NT2/D1 (cell line): ENCODE results near the gene PREPL.

Source experiments
- DNase-seq: peaks from one replicate; pipeline ENCODE4 v3.0.0-alpha.2; 2011; ENCODE audit warnings: low read depth, low spot score
- H3K27me3 ChIP-seq: 2 replicates; pipeline ENCODE4 v1.6.0; 2011; ENCODE audit warnings: mild to moderate bottlenecking; ENCODE audit not compliant: insufficient read length, insufficient read depth
- H3K36me3 ChIP-seq: 2 replicates; pipeline ENCODE4 v1.6.1; 2011; ENCODE audit warnings: mild to moderate bottlenecking, low read length, mixed read lengths; ENCODE audit not compliant: insufficient read depth, insufficient read length
- H3K4me1 ChIP-seq: 2 replicates; pipeline ENCODE4 v1.5.1; 2011; ENCODE audit not compliant: insufficient read depth, insufficient read length
- H3K4me3 ChIP-seq: 2 replicates; pipeline ENCODE4 v1.5.1; 2011; ENCODE audit warnings: low read depth; ENCODE audit not compliant: insufficient read length
- H3K9ac ChIP-seq: 2 replicates; pipeline ENCODE4 v1.6.0; 2011; ENCODE audit warnings: low read depth; ENCODE audit not compliant: insufficient read length
- H3K9me3 ChIP-seq: 2 replicates; pipeline ENCODE4 v1.5.1; 2011; ENCODE audit warnings: mild to moderate bottlenecking, low read length; ENCODE audit not compliant: insufficient read depth
- SUZ12 ChIP-seq: IDR thresholded peaks from 2 replicates; pipeline ENCODE4 v1.6.1; 2011; ENCODE audit not compliant: insufficient read length, insufficient read depth; ENCODE audit errors: extremely low read depth
- YY1 ChIP-seq: IDR thresholded peaks from 2 replicates; pipeline ENCODE4 v1.6.1; 2011; ENCODE audit not compliant: insufficient read length, insufficient read depth
- ZNF274 ChIP-seq: IDR thresholded peaks from 2 replicates; pipeline ENCODE4 v1.6.1; 2011; ENCODE audit warnings: mild to moderate bottlenecking, low read depth, low read length

The PREPL gene

DNA sequence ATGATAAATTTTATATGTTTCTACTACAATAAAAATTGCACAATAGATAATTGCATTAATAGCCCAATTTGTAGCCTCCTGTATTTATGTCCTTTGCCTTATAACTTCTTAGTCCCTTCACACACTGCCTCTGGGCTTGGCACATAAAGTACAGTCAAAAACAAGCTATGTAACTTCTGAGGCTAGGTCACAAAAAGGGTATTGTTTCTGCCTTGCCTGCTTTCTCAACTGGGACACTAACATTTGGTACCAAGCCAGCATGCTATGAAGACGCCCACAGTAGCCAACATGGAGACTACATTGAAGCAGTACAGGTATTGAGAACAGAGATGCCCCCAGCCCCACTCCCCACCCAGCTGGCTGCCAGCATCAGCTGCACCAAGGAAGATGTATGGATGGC is 91.5 kb downstream of the PREPL start:
- Histone ChIP-seq H3K9me3 (no peaks in the 10 kb centered on the region), H3K4me1 (no peaks in the 10 kb centered on the region), H3K9ac (no peak overlapping the region), H3K36me3 (no peaks in the 10 kb centered on the region), H3K27me3 (no peaks in the 10 kb centered on the region), H3K4me3 (no peak overlapping the region)
- DNase-seq, result no peak
- no peak for TF ChIP-seq ZNF274
- no peak for TF ChIP-seq SUZ12
- no peak for TF ChIP-seq YY1

DNA sequence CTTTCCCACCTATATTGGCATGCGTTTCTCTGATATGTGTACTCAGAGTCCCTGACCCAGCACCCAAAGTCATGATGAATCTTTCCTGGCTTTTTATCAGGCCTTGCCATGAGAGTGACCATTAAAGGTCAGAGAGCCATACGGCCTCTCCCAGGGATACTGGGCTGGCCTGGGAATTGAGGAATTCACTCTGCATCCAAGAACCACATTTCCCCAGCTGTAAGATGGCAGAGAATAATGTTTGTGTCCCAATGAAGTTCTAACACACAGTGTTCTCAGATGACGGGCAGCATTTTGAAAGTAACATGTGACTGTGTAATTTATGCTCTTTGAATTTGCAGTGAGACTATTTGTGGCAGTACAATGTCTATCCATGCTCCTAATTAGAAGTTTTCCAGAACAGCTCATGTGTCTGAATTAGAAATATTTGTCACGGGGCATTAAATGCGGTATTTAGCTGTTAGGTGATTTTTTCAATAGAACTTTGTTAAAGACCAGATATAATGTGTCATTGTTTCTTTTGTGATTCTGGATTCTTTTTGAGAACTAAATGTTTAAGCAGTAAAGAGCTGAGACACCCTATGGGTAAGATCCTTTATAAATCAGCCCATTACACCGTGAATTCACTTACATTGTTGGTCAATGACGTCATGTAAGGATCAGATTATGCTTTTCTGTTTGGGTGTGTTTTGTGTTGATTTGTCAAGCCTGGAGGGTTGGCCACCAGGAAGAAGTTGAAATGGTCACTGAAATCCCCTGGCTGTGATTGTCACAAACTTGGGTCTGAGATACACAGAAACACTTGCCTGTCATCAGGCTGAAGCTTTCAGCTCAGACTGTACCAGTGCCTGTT is 93.3 kb downstream of the PREPL start:
- no peak for TF ChIP-seq YY1
- TF ChIP-seq SUZ12, result no peak
- no peak for TF ChIP-seq ZNF274
- Histone ChIP-seq H3K9me3 (no peaks in the 10 kb centered on the region), H3K36me3 (no peaks in the 10 kb centered on the region), H3K27me3 (no peaks in the 10 kb centered on the region), H3K9ac (no peak overlapping the region), H3K4me1 (no peaks in the 10 kb centered on the region), H3K4me3 (no peak overlapping the region)
- DNase-seq, result no peak
